Liver (tissue), 9 donors: ENCODE data around the gene BLOC1S1. TPM values are rescaled to one million over a fixed set of nuclear protein-coding genes. Genes with fewer than 3 reads are reported as not detected.

Experiments
- DNase-seq: peaks from one replicate; pipeline ENCODE4 v3.0.0-alpha.2; 2017; ENCODE audit warnings: low spot score
- H3K27ac ChIP-seq, 2 donors: one replicate each; pipeline ENCODE4 v1.7.0; 2013; ENCODE audit warnings: inconsistent platforms in 2 of 2, low read length in 2 of 2, control low read depth in 1 of 2, low read depth in 1 of 2, mild to moderate bottlenecking in 1 of 2
- H3K27me3 ChIP-seq, 4 donors: one replicate each; pipeline versions ENCODE4 v1.6.1 to v1.7.0; 2013; ENCODE audit warnings: low read length in 3 of 4, inconsistent platforms in 1 of 4, mild to moderate bottlenecking in 1 of 4, moderate library complexity in 1 of 4; ENCODE audit not compliant: control insufficient read depth in 4 of 4, insufficient read depth in 4 of 4
- H3K36me3 ChIP-seq, 4 donors: one replicate each; pipeline versions ENCODE4 v1.6.1 to v1.7.0; 2013; ENCODE audit warnings: low read length in 3 of 4, mild to moderate bottlenecking in 3 of 4, low read depth in 1 of 4, moderate library complexity in 1 of 4; ENCODE audit not compliant: control insufficient read depth in 4 of 4, insufficient read depth in 3 of 4
- H3K4me1 ChIP-seq, 4 donors: one replicate each; pipeline versions ENCODE4 v1.6.1 to v1.7.0; 2013; ENCODE audit warnings: low read length in 3 of 4, mild to moderate bottlenecking in 3 of 4, moderate library complexity in 1 of 4; ENCODE audit not compliant: control insufficient read depth in 4 of 4, insufficient read depth in 4 of 4
- H3K4me3 ChIP-seq, 3 donors: one replicate each; pipeline versions ENCODE4 v1.6.1 to v1.7.0; 2013; ENCODE audit warnings: low read length in 3 of 3, control low read depth in 1 of 3, low read depth in 1 of 3, mild to moderate bottlenecking in 1 of 3
- H3K9ac ChIP-seq, 2 donors: one replicate each; pipeline ENCODE4 v1.7.0; 2013; ENCODE audit warnings: low read length in 2 of 2, mild to moderate bottlenecking in 2 of 2, moderate library complexity in 2 of 2, control low read depth in 1 of 2, low read depth in 1 of 2
- H3K9me3 ChIP-seq, 4 donors: one replicate each; pipeline versions ENCODE4 v1.6.1 to v1.7.0; 2013; ENCODE audit warnings: low read length in 3 of 4; ENCODE audit not compliant: control insufficient read depth in 4 of 4
- ATF3 ChIP-seq: IDR thresholded peaks from 2 replicates; pipeline ENCODE4 v1.6.1; 2016; ENCODE audit warnings: antibody characterized with exemption
- CTCF ChIP-seq: fragments of 150-350 bp; IDR thresholded peaks from 2 replicates; pipeline ENCODE4 v1.5.1; 2017; ENCODE audit warnings: improper control_type of control experiment, low read depth, low read length; ENCODE audit not compliant: missing input control
- EGR1 ChIP-seq, 2 donors: IDR thresholded peaks; 2 replicates each; pipeline ENCODE4 v1.6.1; 2016 to 2018; ENCODE audit warnings: antibody characterized with exemption in 2 of 2, low read depth in 2 of 2
- FOXA1 ChIP-seq: IDR thresholded peaks from 2 replicates; pipeline ENCODE4 v1.6.1; 2016; ENCODE audit warnings: antibody characterized with exemption
- FOXA2 ChIP-seq: IDR thresholded peaks from 2 replicates; pipeline ENCODE4 v1.6.1; 2016; ENCODE audit warnings: antibody characterized with exemption
- GABPA ChIP-seq, 2 donors: IDR thresholded peaks in 1 of 2; conservative IDR thresholded peaks in 1 of 2; 2 replicates each; pipeline ENCODE4 v1.6.1; 2016; ENCODE audit warnings: antibody characterized with exemption in 2 of 2, mild to moderate bottlenecking in 1 of 2, moderate library complexity in 1 of 2
- HNF4A ChIP-seq, 2 donors: conservative IDR thresholded peaks; 2 replicates each; pipeline ENCODE4 v1.6.1; 2016; ENCODE audit warnings: antibody characterized with exemption in 2 of 2, mild to moderate bottlenecking in 2 of 2
- HNF4G ChIP-seq: IDR thresholded peaks from 2 replicates; pipeline ENCODE4 v1.6.1; 2016; ENCODE audit warnings: antibody characterized with exemption
- JUND ChIP-seq, 2 donors: IDR thresholded peaks; 2 replicates each; pipeline ENCODE4 v1.6.1; 2016; ENCODE audit warnings: antibody characterized with exemption in 2 of 2
- MAX ChIP-seq: IDR thresholded peaks from 2 replicates; pipeline ENCODE4 v1.6.1; 2016; ENCODE audit warnings: antibody characterized with exemption
- NR2F2 ChIP-seq: IDR thresholded peaks from 2 replicates; pipeline ENCODE4 v1.6.1; 2016; ENCODE audit warnings: antibody characterized with exemption
- RAD21 ChIP-seq, 2 donors: IDR thresholded peaks; 2 replicates each; pipeline ENCODE4 v1.6.1; 2016; ENCODE audit warnings: antibody characterized with exemption in 2 of 2, mild to moderate bottlenecking in 2 of 2
- REST ChIP-seq: IDR thresholded peaks from 2 replicates; pipeline ENCODE4 v1.6.1; 2016; ENCODE audit warnings: antibody characterized with exemption, mild to moderate bottlenecking
- RXRA ChIP-seq, 2 donors: IDR thresholded peaks; 2 replicates each; pipeline ENCODE4 v1.6.1; 2017 to 2018; ENCODE audit warnings: antibody characterized with exemption in 2 of 2, mild to moderate bottlenecking in 1 of 2
- SP1 ChIP-seq: IDR thresholded peaks from 2 replicates; pipeline ENCODE4 v1.6.1; 2018; ENCODE audit warnings: antibody characterized with exemption, mild to moderate bottlenecking
- TAF1 ChIP-seq: conservative IDR thresholded peaks from 2 replicates; pipeline ENCODE4 v1.6.1; 2016; ENCODE audit warnings: antibody characterized with exemption, mild to moderate bottlenecking
- ZBTB33 ChIP-seq: IDR thresholded peaks from 2 replicates; pipeline ENCODE4 v1.6.1; 2016; ENCODE audit warnings: antibody characterized with exemption
- WGBS: extraction: QIAGEN DNeasy Blood & Tissue Kit; methylation state at CpG from one replicate; pipeline ENCODE4 v1.1.7; 2013; 5-methylcytosine and 5-hydroxymethylcytosine counted together
- polyA plus RNA-seq, 2 donors: library from polyadenylated mRNA; stranded (reverse) in 1 of 2; unstranded in 1 of 2; fragments of 200-250 nt in 1 of 2; fragments of >200 nt in 1 of 2; fragmentation: Nextera tagmentation in 1 of 2; extraction: Ambion mirVana in 1 of 2; gene quantifications; one replicate each; pipeline versions ENCODE4 v1.2.1 to v1.2.3, GENCODE V29; 2013 to 2015
- total RNA-seq, 2 donors: library from RNA; depleted of rRNA; stranded (reverse); fragments of >200 nt; gene quantifications; one replicate each; pipeline ENCODE4 v1.2.3, GENCODE V29; 2014
- donor health status: healthy.
- donor health status: healthy.
- donor health status: healthy.
- donor health status: healthy.
- donor health status: healthy.

BLOC1S1 gene
- total and polyA plus RNA-seq, 4 donors, result 43.7 to 150 (median 115) TPM

- no peak for DNase-seq
- Histone ChIP-seq H3K36me3 (peaks cover 0 to 17% (median 9%) of the 10 kb centered on the region in 4 donors), H3K27ac (no peak overlapping the region), H3K27me3 (no peaks in the 10 kb centered on the region), H3K4me1 (peaks cover 8 to 61% (median 41%) of the 10 kb centered on the region in 4 donors), H3K9ac (no peak overlapping the region), H3K9me3 (no peaks in the 10 kb centered on the region), H3K4me3 (no peak overlapping the region)
- TF ChIP-seq FOXA1 (no peak), GABPA (IDR thresholded peaks at IDR 0.05 in 1 of 2, conservative IDR thresholded peaks at IDR 0.05 in 1 of 2) (no peak), SP1 (no peak), FOXA2 (no peak), RXRA (IDR thresholded peaks at IDR 0.05) (no peak), NR2F2 (no peak), REST (no peak), ZBTB33 (no peak), ATF3 (no peak), RAD21 (IDR thresholded peaks at IDR 0.05) (no peak), CTCF (no peak), MAX (no peak), JUND (IDR thresholded peaks at IDR 0.05) (no peak), HNF4G (no peak), HNF4A (conservative IDR thresholded peaks at IDR 0.05) (no peak), EGR1 (IDR thresholded peaks at IDR 0.05; ENCODE audit: low read depth in 2 of 2) (no peak), TAF1 (no peak)
- WGBS, result 64% methylated on average over 3 of the region's 3 CpGs
Observed at GRCh38 chr12:55725556-55725955, 9.7 kb downstream of the BLOC1S1 start.
